Stimulated activated CD8-positive, alpha-beta memory T cell treated with anti-CD3 and anti-CD28 coated beads, Interleukin-12 subunit alpha, Interleukin-12 subunit beta, amount 100 ng/mL, for 1 hour (primary cell): ENCODE data around the gene UCK2.

Source experiments
- DNase-seq: peaks from one replicate; pipeline ENCODE4 v3.0.0-alpha.2; 2020; ENCODE audit warnings: low read depth

The UCK2 gene

GRCh38 chr1:165856021-165856420 is 28.6 kb downstream of the UCK2 start:
- DNase-seq, result no peak

GRCh38 chr1:165856606-165857005 is 29.2 kb downstream of the UCK2 start:
- no peak for DNase-seq

DNA sequence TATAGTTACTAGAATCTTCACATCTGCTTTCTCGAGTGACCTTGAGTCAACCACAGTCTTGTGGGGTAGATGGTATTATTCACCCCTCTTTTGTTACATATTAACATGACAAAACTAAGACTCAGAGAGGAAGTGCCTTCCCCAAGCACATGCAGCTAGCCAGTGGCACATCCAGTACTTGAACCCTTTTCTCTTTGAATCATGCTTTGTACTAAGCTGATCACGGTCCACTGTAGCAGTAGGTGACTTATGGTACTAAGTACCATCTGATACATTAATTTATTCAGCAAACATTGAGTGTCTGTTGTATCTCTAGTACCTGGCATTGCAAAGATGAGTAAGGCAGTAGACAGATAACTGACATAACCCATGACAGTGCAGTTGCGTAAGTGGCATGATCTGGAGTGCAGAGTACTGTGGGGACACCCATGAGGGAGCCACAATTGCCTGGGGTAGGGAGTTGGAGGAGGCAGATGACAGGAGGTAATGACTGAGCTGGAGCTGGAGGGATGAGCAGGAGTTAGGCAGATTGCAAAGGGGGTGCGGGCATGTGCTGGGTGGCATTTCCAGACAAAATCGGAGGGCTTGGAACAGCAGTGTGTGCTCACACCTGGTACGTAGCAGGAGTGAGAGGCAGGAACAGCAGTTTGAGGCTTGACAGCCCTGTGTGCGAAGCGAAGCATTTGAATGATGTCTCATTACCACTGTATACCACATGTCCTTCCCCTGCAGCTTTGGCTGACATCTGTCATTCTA is 29.8 kb downstream of the UCK2 start:
- no peak for DNase-seq

GRCh38 chr1:165858364-165858823 is 31.0 kb downstream of the UCK2 start:
- DNase-seq, result no peak

DNA sequence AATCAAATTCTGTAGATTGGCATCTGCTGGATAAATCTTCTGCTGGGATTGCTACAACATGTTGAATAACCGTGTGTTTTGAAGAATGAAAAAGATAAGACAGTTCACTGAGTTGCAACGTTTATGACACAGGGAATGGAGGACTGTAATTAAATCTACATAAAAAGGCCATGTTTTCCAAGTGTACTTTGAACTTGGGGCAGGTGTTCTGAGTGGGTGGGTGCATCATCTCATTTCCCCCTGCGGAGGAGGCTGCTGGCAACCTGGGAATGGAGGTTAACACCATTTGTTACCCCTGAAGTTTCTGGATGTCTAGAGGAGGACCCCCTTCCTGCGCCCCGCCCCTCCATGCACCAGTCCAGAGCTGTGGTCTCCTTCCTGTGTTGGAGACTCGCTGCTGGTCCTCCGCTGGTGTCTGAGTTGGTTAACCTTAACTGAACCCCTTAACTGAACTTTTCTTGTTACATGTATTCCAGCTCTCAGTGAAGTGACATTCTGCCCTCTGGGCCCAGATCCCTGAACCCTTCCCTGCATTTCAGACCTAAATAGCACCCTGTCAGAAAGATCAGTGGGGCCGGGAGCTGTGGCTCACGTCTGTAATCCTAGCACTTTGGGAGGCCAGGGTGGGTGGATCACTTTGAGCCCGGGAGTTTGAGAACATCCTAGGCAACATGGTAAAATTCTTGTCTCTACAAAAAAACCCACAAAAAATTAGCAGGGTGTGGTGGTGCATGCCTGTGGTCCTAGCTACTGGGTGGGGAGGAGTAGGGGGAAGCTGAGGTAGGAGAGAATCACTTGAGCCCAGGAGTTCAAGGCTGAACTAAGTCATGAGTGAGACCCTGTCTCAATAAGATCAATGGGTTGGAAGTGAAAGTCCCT is 31.8 kb downstream of the UCK2 start:
- no peak for DNase-seq

DNA sequence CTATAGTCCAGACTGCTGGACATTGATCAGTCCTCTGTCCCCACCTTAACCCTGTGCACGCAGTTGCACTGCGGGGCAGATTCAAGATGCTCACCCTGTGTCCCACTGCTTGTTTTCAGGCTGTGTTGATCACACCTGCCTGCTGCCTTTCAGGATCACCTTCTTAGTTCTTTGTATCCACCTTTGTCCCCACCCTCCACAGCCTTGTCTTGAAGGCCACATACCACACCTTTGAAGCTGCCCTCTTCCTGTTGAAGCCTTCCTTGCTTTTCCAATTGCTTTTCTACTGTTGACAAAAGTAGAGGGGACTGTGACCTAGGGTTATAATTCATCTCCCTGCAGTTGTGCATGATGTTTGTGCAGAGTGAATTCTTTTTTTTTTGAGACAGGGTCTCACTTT is 32.7 kb downstream of the UCK2 start:
- DNase-seq, result no peak

DNA sequence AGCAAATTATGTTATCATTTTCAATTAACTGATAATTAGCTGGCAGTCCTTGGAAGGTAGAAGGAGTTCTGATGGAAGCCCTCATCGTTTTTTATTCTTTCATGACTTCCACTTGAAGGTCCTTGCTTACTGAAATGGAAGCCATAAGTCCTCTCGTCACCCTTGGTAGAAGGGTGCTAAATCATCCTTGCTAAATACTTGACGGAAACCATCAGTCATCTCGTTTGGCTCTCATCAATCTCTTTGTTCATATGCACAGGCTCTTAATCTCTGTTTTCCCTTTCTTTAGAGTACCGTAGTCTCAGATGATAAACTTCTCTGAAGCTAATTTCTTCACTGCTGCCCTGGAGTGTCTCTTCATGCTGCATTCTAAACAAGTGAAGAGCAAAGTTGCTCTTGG is 34.5 kb downstream of the UCK2 start:
- no peak for DNase-seq

- DNase-seq, result no peak
Observed at GRCh38 chr1:165862448-165862847, 35.0 kb downstream of the UCK2 start.

GRCh38 chr1:165863346-165863745 is 35.9 kb downstream of the UCK2 start:
- no peak for DNase-seq

DNA sequence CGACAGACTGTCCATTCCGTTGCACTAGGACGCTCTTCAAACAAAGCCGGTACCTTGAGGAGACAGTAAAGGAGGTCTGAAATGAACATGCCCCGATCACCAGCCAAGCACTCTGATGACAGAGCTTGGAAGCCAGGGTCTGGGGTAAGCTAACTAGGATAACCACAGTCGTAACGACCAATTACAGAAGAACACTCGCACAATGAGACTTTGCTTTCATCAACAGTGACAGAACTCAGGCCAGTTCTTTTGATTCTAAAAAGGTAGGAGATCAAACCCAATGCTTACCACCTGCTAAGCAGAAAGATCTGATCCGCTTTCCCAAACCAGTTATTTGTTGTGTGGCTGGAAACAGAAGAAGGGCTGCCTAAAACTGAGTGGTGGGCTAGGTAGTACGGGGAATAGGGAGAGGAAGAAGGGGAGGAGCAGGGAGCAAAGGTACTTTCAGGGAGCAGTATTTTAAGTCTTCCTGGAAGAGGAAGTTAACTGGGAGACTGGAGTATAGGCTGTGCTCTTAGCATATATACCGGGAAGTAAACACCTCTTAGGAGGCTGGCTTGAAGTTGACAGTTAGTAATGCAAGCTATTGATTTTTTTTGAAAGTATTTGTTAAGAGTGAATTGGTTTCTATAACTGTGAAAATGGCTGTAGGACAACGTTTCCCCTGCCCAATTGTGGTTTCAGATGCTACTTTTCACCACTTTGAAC is 38.4 kb downstream of the UCK2 start:
- no peak for DNase-seq

DNA sequence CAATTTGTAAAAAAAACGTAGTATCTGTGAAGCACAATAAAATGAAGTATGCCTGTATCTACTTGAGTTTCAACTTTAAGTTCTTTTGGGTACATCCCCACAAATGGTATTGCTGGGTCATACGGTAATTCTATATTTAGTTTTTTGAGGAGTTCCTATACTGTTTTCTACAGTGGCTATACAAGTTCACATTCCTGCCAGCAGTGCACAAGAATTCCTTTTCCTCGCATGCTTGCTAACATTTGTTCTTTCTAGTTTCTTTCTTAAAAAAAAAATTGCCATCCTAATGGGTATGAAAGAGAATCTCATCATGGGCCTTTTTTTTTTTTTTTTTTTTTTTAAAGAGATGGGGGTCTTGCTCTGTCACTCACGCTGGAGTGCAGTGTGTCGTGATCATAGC is 41.9 kb downstream of the UCK2 start:
- DNase-seq, result no peak

DNA sequence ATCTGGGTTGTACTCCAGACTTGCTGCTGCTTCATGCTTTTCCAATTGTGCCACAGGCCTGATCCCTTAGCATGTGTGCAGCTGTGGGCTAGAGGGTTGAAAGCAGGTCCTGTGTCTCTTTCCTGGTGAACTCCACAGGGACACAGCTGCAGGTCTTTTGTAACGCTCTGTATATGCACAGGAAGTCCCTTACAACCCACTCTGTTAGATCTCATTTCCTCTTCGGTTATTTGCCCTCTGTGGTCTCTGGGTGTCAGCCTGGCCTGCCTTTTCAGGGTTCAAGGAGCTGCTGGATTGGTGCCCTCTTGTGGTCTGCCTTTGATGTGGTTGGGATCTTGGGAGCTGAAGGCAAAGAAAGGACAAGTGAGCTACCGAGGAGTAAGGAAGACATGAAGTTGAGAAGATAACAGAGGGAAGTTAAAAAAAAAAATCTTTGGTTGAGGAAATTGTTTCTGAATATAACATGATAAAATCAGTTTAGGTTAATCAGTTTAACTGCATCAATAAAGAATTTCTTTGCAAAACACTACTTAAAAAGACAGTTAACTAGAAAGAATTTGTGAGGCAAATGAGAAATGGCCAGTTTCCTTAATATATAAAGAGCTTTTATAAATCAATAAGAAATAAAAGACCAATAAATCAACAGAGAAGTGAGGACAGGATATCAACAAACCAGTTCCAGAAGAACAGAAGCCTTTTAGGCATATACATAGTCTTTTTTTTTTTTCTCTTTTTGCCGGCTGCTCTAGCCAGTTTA is 44.1 kb downstream of the UCK2 start:
- DNase-seq, result no peak

GRCh38 chr1:165873481-165873880 is 46.1 kb downstream of the UCK2 start:
- DNase-seq, result no peak

DNA sequence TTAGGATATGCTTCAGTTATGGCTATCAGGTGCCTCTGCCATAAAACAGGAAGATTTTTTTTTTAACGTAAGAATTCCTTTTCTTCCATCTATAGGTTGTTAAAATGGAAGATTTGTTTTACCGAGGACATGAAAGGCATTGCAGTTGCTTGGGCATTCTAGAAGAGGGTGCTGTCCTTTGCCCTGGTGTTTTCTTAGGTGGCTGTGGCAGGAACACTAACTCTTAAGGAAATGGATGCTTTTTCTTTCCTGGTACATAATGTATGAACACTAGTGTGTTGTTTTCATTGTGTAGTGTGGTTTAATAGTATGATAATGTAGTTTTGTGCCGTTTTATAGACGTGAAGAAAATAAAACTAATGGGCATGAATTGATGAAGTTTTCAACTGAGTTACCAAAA is 47.2 kb downstream of the UCK2 start:
- no peak for DNase-seq

GRCh38 chr1:165875171-165875570 is 47.8 kb downstream of the UCK2 start:
- no peak for DNase-seq

GRCh38 chr1:165875604-165876003 is 48.2 kb downstream of the UCK2 start:
- DNase-seq, result no peak

GRCh38 chr1:165876121-165876520 is 48.7 kb downstream of the UCK2 start:
- no peak for DNase-seq

DNA sequence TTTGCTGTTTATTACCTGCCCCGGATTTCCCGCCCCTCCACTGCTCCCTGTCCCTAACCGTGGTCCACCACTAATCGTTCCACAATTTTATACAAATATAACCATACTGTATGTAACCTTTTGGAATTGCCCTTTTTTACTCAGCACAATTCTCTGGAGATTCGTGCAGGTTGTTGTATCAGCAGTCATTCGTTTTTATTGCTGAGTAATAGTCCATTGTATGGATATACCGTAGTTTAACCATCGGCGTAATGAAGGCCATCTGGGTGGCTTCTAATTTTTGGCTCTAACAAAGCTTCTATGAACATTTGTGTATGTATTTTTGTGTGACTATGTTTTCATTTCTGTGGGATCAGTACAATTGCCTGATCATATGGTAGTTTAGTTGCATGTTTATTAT is 50.0 kb downstream of the UCK2 start:
- no peak for DNase-seq

DNA sequence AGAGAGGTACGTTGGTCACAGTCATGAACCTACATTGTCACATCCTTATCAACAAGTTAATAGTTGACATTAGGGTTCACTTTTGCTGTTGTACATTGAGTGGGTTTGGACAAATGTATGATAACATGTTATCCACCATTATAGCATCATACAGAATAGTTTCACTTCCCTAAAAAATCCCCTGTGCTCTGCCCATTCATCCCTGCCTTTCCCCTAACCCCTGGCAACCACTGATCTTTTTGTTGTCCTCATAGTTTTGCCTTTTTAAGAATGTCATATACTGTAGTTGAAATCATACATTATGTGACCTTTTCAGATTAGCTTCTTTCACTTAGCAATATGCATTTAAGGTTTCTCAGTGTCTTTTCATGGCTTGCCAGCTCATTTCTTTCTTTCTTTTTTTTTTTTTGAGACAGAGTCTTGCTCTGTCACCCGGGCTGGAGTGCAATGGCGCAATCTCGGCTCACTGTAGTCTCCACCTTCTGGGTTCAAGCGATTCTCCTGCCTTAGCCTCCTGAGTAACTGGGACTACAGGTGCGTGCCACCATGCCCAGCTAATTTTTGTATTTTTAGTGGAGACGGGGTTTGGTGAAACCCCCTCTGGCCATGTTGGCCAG is 50.6 kb downstream of the UCK2 start:
- DNase-seq, result no peak

DNA sequence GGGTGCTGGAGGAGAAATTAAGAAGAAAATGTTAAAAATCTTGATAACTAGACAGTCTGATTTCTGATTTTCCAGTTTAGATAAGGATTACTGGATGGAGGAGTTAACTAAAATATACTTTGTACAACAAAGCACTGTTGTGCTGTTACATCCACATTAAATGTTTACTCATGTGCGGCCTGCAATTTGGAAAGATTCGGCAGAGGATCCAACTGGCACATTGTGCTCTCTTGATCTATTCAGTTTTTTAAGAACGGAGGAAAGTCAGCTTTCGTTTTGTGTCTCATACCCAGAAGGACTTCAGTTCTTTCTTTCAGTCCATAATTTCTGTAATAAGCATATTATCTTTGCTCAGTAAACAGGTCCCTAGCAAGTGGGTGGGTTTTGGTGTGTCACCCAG is 52.5 kb downstream of the UCK2 start:
- no peak for DNase-seq

- DNase-seq, result no peak
Observed at GRCh38 chr1:165880993-165881392, 53.6 kb downstream of the UCK2 start.
